HG03558 (cell line): Measurements from ENCODE around the gene IL18RAP.

Source experiments
- ATAC-seq: cut with Tn5 transposase; IDR thresholded peaks from one replicate; pipeline ENCODE4 v1.9.1; 2021; ENCODE audit warnings: moderate number of reproducible peaks; ENCODE audit not compliant: unreplicated experiment; ENCODE audit errors: extremely low read depth

Gene IL18RAP

GRCh38 chr2:102489646-102490045 is 66.7 kb downstream of the IL18RAP start:
- no peak for ATAC-seq

DNA sequence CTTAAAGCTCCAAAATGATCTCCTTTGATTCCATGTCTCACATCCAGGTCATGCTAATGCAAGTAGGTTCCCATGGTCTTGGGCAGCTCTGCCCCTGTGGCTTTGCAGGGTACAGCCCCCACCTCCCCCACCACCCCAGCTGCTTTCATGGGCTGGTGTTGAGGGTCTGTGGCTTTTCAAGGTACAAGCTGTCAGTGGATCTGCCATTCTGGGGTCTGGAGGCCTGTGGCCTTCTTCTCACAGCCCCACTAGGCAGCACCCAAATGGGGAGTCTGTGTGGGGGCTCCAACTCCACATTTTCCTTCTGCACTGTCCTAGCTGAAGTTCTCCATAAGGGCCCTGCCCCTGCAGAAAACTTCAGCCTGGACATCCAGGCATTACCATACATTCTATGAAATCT is 69.0 kb downstream of the IL18RAP start:
- ATAC-seq, result no peak

- no peak for ATAC-seq
Measured at GRCh38 chr2:102494570-102494969, 71.6 kb downstream of the IL18RAP start.

- ATAC-seq, result no peak
Measured at GRCh38 chr2:102498414-102498813, 75.5 kb downstream of the IL18RAP start.

GRCh38 chr2:102499558-102499957 is 76.6 kb downstream of the IL18RAP start:
- no peak for ATAC-seq
